T-helper 1 cell treated with Interleukin-12 subunit alpha and Interleukin-12 subunit beta and Interleukin-4 antibody, amounts not matched to agents 30 ng/mL and 1 ng/mL, for 36 hours (primary cell): Measurements from ENCODE around the gene GEMIN2. TPM values are rescaled to one million over a fixed set of nuclear protein-coding genes. Genes with fewer than 3 reads are reported as not detected.
"Not testable (repeated sequence)": the region's sequence is repeated elsewhere in the genome, so short reads cannot be mapped to it uniquely, and the experiment has no call there.

Source experiments
- intact Hi-C: fragments of 100-400 bp; cut with micrococcal nuclease; formaldehyde crosslinking; loops from one replicate; pipeline ENCODE4 v1.15.1; 2024
- total RNA-seq: library from RNA; stranded (reverse); gene quantifications from 2 replicates; pipeline ENCODE4 v1.2.3, GENCODE V29; 2022

Gene GEMIN2
- total RNA-seq, 1 donor from 2014 or later: 17.9 TPM

DNA sequence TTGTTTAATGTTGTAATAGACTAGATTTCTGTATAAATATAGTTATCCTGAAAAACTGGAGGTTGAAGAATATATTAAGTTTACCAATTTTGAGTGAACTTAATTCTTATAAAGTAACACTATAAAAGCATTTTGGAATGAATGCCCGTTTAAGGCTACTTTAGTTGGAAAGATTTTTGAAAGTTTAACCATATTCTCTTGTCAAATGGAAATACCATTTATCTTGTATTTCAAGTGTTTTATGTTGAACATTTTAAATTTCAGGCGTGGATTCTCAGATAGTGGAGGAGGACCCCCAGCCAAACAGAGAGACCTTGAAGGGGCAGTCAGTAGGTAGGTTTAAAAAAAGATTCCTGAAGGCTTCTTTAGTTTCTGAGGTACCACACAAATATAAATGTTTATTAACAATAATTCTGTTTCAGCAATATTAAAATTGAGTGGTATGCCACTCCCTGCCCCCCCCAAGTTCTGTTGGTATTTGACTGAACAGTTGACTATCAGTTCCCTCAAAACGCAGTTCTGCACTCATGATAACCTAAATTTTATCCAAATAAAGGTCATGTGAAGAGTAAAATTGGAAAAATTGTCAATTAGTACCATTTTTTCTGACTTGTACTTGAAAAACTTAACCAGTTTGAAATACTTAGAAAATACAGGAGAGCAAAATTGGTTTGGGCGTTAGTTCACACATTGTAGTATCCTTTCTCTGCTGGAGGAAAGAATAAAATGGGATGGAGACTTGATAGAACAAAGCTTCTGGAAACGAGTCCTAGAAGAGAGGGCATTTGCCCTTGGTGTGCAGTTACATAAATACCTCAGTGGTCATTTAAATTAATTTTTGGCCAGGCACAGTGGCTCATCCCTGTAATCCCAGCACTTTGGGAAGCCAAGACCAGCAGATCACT lies 62.4 kb downstream of the GEMIN2 start:
- intact Hi-C loops: no loop called here

GRCh38 chr14:39177168-39177545 lies 63.0 kb downstream of the GEMIN2 start:
- intact Hi-C loops: no loop called here

GRCh38 chr14:39179042-39179441 lies 64.9 kb downstream of the GEMIN2 start:
- intact Hi-C loops: no loop called here

DNA sequence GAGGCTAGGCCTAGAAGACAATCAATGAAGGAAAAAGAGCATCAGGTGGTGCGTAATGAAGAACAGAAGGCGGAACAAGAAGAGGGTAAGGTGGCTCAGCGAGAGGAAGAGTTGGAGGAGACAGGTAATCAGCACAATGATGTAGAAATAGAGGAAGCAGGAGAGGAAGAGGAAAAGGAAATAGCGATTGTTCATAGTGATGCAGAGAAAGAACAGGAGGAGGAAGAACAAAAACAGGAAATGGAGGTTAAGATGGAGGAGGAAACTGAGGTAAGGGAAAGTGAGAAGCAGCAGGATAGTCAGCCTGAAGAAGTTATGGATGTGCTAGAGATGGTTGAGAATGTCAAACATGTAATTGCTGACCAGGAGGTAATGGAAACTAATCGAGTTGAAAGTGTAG lies 66.4 kb downstream of the GEMIN2 start:
- intact Hi-C loops: no loop called here

- intact Hi-C loops: no loop called here
Measured at GRCh38 chr14:39181026-39181692, 67.0 kb downstream of the GEMIN2 start.

DNA sequence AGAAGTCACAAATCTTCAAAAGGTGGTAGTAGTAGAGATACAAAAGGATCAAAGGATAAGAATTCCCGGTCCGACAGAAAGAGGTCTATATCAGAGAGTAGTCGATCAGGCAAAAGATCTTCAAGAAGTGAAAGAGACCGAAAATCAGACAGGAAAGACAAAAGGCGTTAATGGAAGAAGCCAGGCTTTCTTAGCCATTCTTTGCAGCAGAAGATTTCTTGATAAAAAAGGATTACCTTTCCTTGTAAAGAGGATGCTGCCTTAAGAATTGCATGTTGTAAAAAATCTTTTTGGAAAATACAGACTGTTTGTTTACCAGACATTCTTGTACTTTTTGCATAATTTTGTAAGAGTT lies 67.5 kb downstream of the GEMIN2 start:
- intact Hi-C loops: no loop called here

- intact Hi-C loops: no loop called here
Measured at GRCh38 chr14:39182770-39183684, 68.9 kb downstream of the GEMIN2 start.

DNA sequence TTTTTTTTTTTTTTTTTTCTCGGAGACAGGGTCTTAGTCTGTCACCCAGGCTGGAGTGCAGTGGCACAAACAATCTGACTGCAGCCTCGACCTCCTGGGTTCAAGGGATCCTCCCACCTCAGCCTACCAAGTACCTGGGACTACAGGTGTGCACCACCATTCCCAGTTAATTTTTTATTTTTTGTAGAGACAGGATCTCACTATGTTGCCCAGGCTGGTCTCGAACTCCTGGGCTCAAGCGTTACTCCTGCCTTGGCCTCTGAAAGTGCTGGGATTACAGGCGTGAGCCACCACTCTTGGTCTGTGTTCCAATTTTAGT lies 69.5 kb downstream of the GEMIN2 start:
- intact Hi-C loops: not testable (repeated sequence)

DNA sequence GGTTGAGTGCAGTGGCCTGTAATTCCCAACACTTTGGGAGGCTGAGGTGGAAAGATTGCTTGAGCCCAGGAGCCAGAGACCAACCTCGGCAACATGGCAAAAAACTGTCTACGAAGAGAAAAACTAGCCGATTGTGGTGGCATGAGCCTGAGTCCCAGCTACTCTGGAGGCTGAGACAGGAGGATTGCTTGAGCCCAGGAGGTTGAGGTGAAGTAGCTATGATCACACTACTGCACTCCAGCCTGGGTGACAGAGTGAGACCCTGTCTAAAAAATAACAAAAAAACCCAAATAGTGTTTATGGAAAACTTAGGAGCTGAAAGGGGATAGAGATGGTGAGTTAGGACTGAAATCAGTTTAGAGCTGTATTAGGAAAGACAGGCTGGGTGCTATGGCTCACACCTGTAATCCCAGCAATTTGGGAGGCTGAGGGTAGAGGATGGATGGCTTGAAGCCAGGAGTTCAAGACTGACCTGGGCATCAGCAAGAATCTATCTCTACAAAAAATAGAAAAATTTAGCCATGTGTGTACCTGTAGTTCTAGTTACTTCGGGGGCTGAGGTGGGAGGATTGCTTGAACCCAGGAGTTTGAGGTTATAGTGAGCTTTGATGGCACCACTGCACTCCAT lies 70.6 kb downstream of the GEMIN2 start:
- intact Hi-C loops: no loop called here

DNA sequence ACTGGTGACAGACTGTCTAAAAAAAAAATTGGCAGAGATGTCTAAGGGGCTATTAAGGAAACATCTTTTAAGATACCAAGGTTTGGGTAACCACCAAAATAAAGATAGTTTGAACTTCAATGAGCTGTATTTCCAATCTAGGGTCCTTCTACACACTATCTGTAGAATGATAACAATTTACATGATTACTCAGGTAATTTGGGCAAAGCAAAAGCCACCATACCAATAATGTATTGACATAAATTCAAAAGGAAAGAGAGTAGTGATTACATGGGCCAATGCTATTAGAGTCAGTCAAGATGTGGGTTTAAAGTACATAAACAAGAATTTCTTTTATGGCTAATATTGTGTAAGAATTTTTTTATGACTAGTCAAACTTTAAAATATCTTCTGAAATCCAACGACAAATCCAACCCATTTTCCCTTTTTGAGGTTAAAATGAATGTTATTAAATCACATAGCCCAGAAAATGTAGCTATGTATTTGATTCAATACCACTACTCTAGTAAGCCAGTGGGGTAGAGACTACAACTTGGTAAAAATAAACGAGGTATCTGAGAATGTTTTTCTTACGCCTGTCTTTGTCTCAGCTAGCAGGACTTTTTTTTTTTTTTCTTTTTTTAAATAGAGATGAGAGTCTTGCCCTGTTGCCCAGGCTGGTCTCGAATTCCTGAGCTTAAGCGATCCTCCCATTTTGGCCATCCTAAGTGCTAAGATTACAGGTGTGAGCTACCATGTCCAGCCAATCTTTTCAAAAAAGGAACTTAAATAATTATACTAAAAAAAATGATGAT lies 71.3 kb downstream of the GEMIN2 start:
- intact Hi-C loops: no loop called here

Other genes starting within 250 kb of the GEMIN2 start
- 60.0 and 60.7 TPM in 2 replicates for gene SEC23A, start 11.1 kb upstream of the GEMIN2 start, total RNA-seq
- 27.2 and 28.0 TPM in 2 replicates for gene TRAPPC6B, start 56.0 kb downstream of the GEMIN2 start, total RNA-seq
- 80.3 and 83.3 TPM in 2 replicates for gene PNN, start 60.9 kb downstream of the GEMIN2 start, total RNA-seq
- 31.2 and 33.4 TPM in 2 replicates for gene MIA2, start 119.6 kb downstream of the GEMIN2 start, total RNA-seq